Measurements from ENCODE around the gene INPP1.

- TF ChIP-seq POLR2A (IDR thresholded peaks at IDR 0.05) (no peak), CTCF (IDR thresholded peaks at IDR 0.05) (no peak)
Observed at GRCh38 chr2:190415251-190415650, 71.9 kb downstream of the INPP1 start.

Measured in right lobe of liver (tissue), 4 donors.